Measurements from ENCODE around the gene PTTG1IP. TPM values are rescaled to one million over a fixed set of nuclear protein-coding genes. Genes with fewer than 3 reads are reported as not detected.

The PTTG1IP gene
- polyA plus RNA-seq, 1 donor (not counting 4 experiments of a cell fraction or from before 2014, with no cell fraction given): 132 TPM

DNA sequence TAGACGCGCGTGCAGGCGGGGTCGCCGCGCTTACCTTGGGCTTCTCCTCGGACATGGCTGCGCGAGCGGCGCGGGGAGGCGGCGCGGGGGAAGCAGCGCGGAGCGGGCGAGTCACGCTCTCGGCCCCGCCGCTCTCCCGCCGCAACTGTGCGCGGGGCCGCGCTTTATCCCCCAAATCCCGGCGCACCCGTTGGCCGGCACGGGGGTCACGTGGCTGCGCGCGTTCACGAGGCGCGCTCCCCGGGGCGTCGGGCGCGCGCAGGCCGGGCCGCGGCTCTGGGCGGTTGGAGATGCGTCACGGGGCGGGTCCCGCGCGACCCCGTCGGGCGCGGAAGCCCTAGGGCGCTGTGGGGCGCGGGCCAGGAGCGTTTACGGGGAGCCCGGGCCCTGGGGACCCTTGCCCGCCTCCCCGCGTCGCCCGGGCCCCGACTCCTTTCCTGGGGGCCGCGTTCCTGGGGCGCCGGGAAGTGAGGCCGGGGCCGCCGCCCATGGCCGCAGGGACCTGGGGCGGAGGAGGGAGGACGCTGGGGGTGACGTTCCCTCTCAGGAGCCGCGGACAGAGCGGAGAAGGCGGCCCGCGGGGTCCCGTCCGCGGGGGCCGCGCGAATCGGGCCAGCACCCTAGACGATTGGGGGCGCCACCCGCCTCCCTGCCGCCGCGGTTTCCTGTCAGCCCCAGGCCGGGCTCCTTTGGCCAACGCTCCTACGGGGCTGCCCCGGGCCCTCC lies 55.4 kb downstream of the PTTG1IP start, which contains the start of gene SUMO3:
Gene SUMO3 (minus strand): TSS at position 149 of the 726 bp plus-strand sequence. CDS start 94 bp downstream, at position 55.
- Histone ChIP-seq H3K4me3 (ENCODE audit: control insufficient read depth in 2 of 3, extremely low read depth in 1 of 3, insufficient read depth in 2 of 3, low read depth in 1 of 3, low read length in 3 of 3) (peak within 1 kb of the TSS; percentile 68 to 70 (median 69)), H3K4me2 (ENCODE audit: control insufficient read depth, extremely low read depth, insufficient read depth, low read depth, low read length) (peak within 1 kb of the TSS; percentile 77), H4K20me1 (ENCODE audit: control insufficient read depth, extremely low read depth, insufficient read depth, low read length) (peaks cover 27% of the 10 kb centered on the region), H3K36me3 (ENCODE audit: control insufficient read depth in 2 of 2, extremely low read depth in 1 of 2, insufficient read depth in 2 of 2, low read length in 2 of 2) (peaks cover 3% of the 10 kb centered on the region in 2 experiments), H3K9me1 (ENCODE audit: control insufficient read depth, extremely low read depth, insufficient read depth, low read length) (no peaks in the 10 kb centered on the region), H3K9me3 (ENCODE audit: control insufficient read depth, low read depth, low read length) (peaks cover 5% of the 10 kb centered on the region), H3K79me2 (ENCODE audit: control insufficient read depth, insufficient read depth, low read length) (peaks cover 40% of the 10 kb centered on the region), H3K27me3 (ENCODE audit: control insufficient read depth, extremely low read depth, insufficient read depth, low read length) (no peaks in the 10 kb centered on the region), H3K27ac (ENCODE audit: control insufficient read depth, insufficient read depth, low read length) (peak within 1 kb of the TSS; percentile 56), H3K9ac (ENCODE audit: control insufficient read depth, extremely low read depth, insufficient read depth, low read length) (peak within 1 kb of the TSS; percentile 81), H3K4me1 (ENCODE audit: control insufficient read depth, extremely low read depth, insufficient read depth, low read length) (no peaks in the 10 kb centered on the region), H2AFZ (ENCODE audit: control insufficient read depth, low read length) (peak within 1 kb of the TSS; percentile 37)
- dilution Hi-C loops (cut with MboI; ENCODE audit: extremely low pct_ligation_motif_present, low sequenced_read_pairs): no loop called here
- TF ChIP-seq EZH2 (IDR thresholded peaks at IDR 0.05; ENCODE audit: low read length): no peak
- TF ChIP-seq, protein P1, sequence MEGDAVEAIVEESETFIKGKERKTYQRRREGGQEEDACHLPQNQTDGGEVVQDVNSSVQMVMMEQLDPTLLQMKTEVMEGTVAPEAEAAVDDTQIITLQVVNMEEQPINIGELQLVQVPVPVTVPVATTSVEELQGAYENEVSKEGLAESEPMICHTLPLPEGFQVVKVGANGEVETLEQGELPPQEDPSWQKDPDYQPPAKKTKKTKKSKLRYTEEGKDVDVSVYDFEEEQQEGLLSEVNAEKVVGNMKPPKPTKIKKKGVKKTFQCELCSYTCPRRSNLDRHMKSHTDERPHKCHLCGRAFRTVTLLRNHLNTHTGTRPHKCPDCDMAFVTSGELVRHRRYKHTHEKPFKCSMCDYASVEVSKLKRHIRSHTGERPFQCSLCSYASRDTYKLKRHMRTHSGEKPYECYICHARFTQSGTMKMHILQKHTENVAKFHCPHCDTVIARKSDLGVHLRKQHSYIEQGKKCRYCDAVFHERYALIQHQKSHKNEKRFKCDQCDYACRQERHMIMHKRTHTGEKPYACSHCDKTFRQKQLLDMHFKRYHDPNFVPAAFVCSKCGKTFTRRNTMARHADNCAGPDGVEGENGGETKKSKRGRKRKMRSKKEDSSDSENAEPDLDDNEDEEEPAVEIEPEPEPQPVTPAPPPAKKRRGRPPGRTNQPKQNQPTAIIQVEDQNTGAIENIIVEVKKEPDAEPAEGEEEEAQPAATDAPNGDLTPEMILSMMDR (optimal IDR thresholded peaks at IDR 0.05 in 1 of 3, IDR thresholded peaks at IDR 0.05 in 1 of 3, conservative IDR thresholded peaks at IDR 0.05 in 1 of 3; ENCODE audit: extremely low read depth in 1 of 3, insufficient read depth in 2 of 3, low read length in 3 of 3): no peak
- DNase-seq (ENCODE audit: low read depth, low spot score): no peak
- no peak for FAIRE-seq

DNA sequence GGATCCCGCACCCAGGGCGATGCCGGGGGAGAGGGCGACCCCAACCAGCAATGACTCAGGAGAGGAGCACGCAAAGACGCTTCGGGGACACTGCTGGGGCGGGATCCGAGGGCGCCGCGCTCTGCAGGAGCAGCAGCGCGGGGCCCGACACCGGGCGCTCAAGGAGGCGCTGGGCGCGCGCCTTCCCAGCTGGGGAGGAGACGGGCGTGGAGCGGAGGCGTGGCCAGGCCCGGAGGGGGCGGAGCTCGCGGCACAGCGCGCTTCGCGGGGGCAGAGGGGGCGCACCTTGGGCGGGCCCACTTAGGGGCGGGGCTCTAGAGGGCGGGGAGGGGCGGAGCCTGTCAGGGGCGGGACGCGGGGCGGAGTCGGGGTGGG lies 56.0 kb downstream of the PTTG1IP start:
- H3K9ac ChIP-seq (ENCODE audit: control insufficient read depth, extremely low read depth, insufficient read depth, low read length): peak overlapping the region; percentile 81
- H4K20me1 ChIP-seq (ENCODE audit: control insufficient read depth, extremely low read depth, insufficient read depth, low read length): peaks cover 27% of the 10 kb centered on the region

More for the DNA sequence above, 56.0 kb downstream of the PTTG1IP start:
- Histone ChIP-seq H3K9me3 (ENCODE audit: control insufficient read depth, low read depth, low read length) (peaks cover 5% of the 10 kb centered on the region), H3K27me3 (ENCODE audit: control insufficient read depth, extremely low read depth, insufficient read depth, low read length) (no peaks in the 10 kb centered on the region), H2AFZ (ENCODE audit: control insufficient read depth, low read length) (no peak overlapping the region), H3K4me3 (ENCODE audit: control insufficient read depth in 2 of 3, extremely low read depth in 1 of 3, insufficient read depth in 2 of 3, low read depth in 1 of 3, low read length in 3 of 3) (peak overlapping the region; percentile 68 to 70 (median 69)), H3K9me1 (ENCODE audit: control insufficient read depth, extremely low read depth, insufficient read depth, low read length) (no peaks in the 10 kb centered on the region), H3K27ac (ENCODE audit: control insufficient read depth, insufficient read depth, low read length) (peak overlapping the region; percentile 56), H3K36me3 (ENCODE audit: control insufficient read depth in 2 of 2, extremely low read depth in 1 of 2, insufficient read depth in 2 of 2, low read length in 2 of 2) (peaks cover 3% of the 10 kb centered on the region in 2 experiments), H3K4me1 (ENCODE audit: control insufficient read depth, extremely low read depth, insufficient read depth, low read length) (peaks cover 4% of the 10 kb centered on the region), H3K79me2 (ENCODE audit: control insufficient read depth, insufficient read depth, low read length) (peaks cover 45% of the 10 kb centered on the region), H3K4me2 (ENCODE audit: control insufficient read depth, extremely low read depth, insufficient read depth, low read depth, low read length) (peak overlapping the region; percentile 77)
- peak; percentile 55 for DNase-seq (ENCODE audit: low read depth, low spot score)
- dilution Hi-C loops (cut with MboI; ENCODE audit: extremely low pct_ligation_motif_present, low sequenced_read_pairs): no loop called here
- no peak for TF ChIP-seq EZH2 (IDR thresholded peaks at IDR 0.05; ENCODE audit: low read length)
- TF ChIP-seq, protein P1 (optimal IDR thresholded peaks at IDR 0.05 in 1 of 3, IDR thresholded peaks at IDR 0.05 in 1 of 3, conservative IDR thresholded peaks at IDR 0.05 in 1 of 3; ENCODE audit: extremely low read depth in 1 of 3, insufficient read depth in 2 of 3, low read length in 3 of 3): no peak
- FAIRE-seq: no peak
